Upper lobe of left lung (tissue), 4 donors: ENCODE results near the gene GTF2F1.

Experiments used
- CTCF ChIP-seq, 6 experiments: fragments of 450-650 bp in 4 of 6; fragments of 200-600 bp in 2 of 6; sonication (generic) in 2 of 6; IDR thresholded peaks; one replicate each; pipeline ENCODE4 v1.5.1; 2016 to 2019; ENCODE audit warnings: antibody characterized with exemption in 6 of 6
- POLR2A ChIP-seq, 4 donors: fragments of 450-650 bp; IDR thresholded peaks; one replicate each; pipeline ENCODE4 v1.5.1; 2016 to 2017; ENCODE audit warnings: antibody characterized with exemption in 4 of 4, mild to moderate bottlenecking in 2 of 4
- POLR2AphosphoS5 ChIP-seq, 2 donors: sonication (generic); formaldehyde crosslinking; IDR thresholded peaks; one replicate each; pipeline ENCODE4 v1.5.1; 2017; ENCODE audit warnings: antibody characterized with exemption in 2 of 2

- TF ChIP-seq CTCF (IDR thresholded peaks at IDR 0.05) (no peak), POLR2A (IDR thresholded peaks at IDR 0.05) (no peak), POLR2AphosphoS5 (IDR thresholded peaks at IDR 0.05) (no peak)
Observed at GRCh38 chr19:6379744-6380143, 13.2 kb downstream of the GTF2F1 start.
